Chondrocyte (in vitro differentiated cells): ENCODE measurements around the gene TPCN1. TPM values are rescaled to one million over a fixed set of nuclear protein-coding genes. Genes with fewer than 3 reads are reported as not detected.

Source experiments
- DNase-seq: peaks from one replicate; pipeline ENCODE4 v3.0.0; 2021; ENCODE audit warnings: mixed read lengths, low spot score
- H3K27ac Mint-ChIP-seq: one replicate; pipeline ENCODE4 v1.8.0; 2021; ENCODE audit warnings: mild to moderate bottlenecking, moderate library complexity, mixed read lengths; ENCODE audit not compliant: unreplicated experiment
- H3K27me3 Mint-ChIP-seq: 2 replicates; pipeline ENCODE4 v1.8.0; 2021; ENCODE audit warnings: low read depth, mixed read lengths
- H3K36me3 Mint-ChIP-seq: 2 replicates; pipeline ENCODE4 v1.8.0; 2021; ENCODE audit warnings: low read depth, mixed read lengths
- H3K4me1 Mint-ChIP-seq: 2 replicates; pipeline ENCODE4 v1.8.0; 2021; ENCODE audit warnings: low read depth, mild to moderate bottlenecking, mixed read lengths
- H3K4me3 Mint-ChIP-seq: one replicate; pipeline ENCODE4 v1.8.0; 2021; ENCODE audit warnings: mild to moderate bottlenecking, moderate library complexity, mixed read lengths; ENCODE audit not compliant: unreplicated experiment
- H3K9me3 Mint-ChIP-seq: 2 replicates; pipeline ENCODE4 v1.8.0; 2021; ENCODE audit warnings: low read depth, mixed read lengths
- CTCF ChIP-seq: fragments of 200-600 bp; sonication (generic); IDR thresholded peaks from 2 replicates; pipeline ENCODE4 v1.5.0; 2021; ENCODE audit warnings: antibody characterized with exemption, mild to moderate bottlenecking, moderate library complexity
- total RNA-seq: library from RNA; stranded (reverse); gene quantifications from 3 replicates; pipeline ENCODE4 v1.2.1, GENCODE V29; 2021

TPCN1 gene
- total RNA-seq, 1 donor from 2014 or later: 35.9 TPM

GRCh38 chr12:113189361-113189760 lies 31.9 kb upstream of the TPCN1 start:
- H3K4me3 Mint-ChIP-seq: no peak overlapping the region

GRCh38 chr12:113190761-113191160 lies 30.5 kb upstream of the TPCN1 start:
- H3K36me3 Mint-ChIP-seq: no peaks in the 10 kb centered on the region
- no peaks in the 10 kb centered on the region for H3K27me3 Mint-ChIP-seq
- no peak overlapping the region for H3K4me3 Mint-ChIP-seq
- DNase-seq: no peak
- peaks cover 47% of the 10 kb centered on the region for H3K4me1 Mint-ChIP-seq
- H3K27ac Mint-ChIP-seq: no peak overlapping the region
- TF ChIP-seq CTCF: no peak
- no peaks in the 10 kb centered on the region for H3K9me3 Mint-ChIP-seq

More at GRCh38 chr12:113189361-113189760, 31.9 kb upstream of the TPCN1 start:
- H3K27ac Mint-ChIP-seq: no peak overlapping the region
- H3K27me3 Mint-ChIP-seq: no peaks in the 10 kb centered on the region
- DNase-seq: no peak
- peaks cover 37% of the 10 kb centered on the region for H3K4me1 Mint-ChIP-seq
- no peaks in the 10 kb centered on the region for H3K36me3 Mint-ChIP-seq
- no peaks in the 10 kb centered on the region for H3K9me3 Mint-ChIP-seq
- TF ChIP-seq CTCF: no peak

- no peak for DNase-seq
- Mint-ChIP-seq H3K36me3 (no peaks in the 10 kb centered on the region), H3K4me1 (peaks cover 45% of the 10 kb centered on the region), H3K4me3 (no peak overlapping the region), H3K27ac (no peak overlapping the region), H3K27me3 (no peaks in the 10 kb centered on the region), H3K9me3 (no peaks in the 10 kb centered on the region)
- no peak for TF ChIP-seq CTCF
Measured at GRCh38 chr12:113191227-113191626, 30.0 kb upstream of the TPCN1 start.

- Mint-ChIP-seq H3K36me3 (no peaks in the 10 kb centered on the region), H3K27ac (peak overlapping the region; percentile 83), H3K4me3 (no peak overlapping the region), H3K9me3 (no peaks in the 10 kb centered on the region), H3K4me1 (peaks cover 46% of the 10 kb centered on the region), H3K27me3 (no peaks in the 10 kb centered on the region)
- DNase-seq: no peak
- TF ChIP-seq CTCF: peak; percentile 20
Measured at GRCh38 chr12:113194971-113195391, 26.3 kb upstream of the TPCN1 start.

GRCh38 chr12:113195598-113195997 lies 25.7 kb upstream of the TPCN1 start:
- no peaks in the 10 kb centered on the region for H3K36me3 Mint-ChIP-seq
- peak overlapping the region; percentile 56 for H3K27ac Mint-ChIP-seq
- no peaks in the 10 kb centered on the region for H3K9me3 Mint-ChIP-seq
- peaks cover 43% of the 10 kb centered on the region for H3K4me1 Mint-ChIP-seq
- no peaks in the 10 kb centered on the region for H3K27me3 Mint-ChIP-seq
- DNase-seq: no peak
- H3K4me3 Mint-ChIP-seq: no peak overlapping the region
- TF ChIP-seq CTCF: no peak
